Measurements from ENCODE around the gene RBM7. TPM values are rescaled to one million over a fixed set of nuclear protein-coding genes. Genes with fewer than 3 reads are reported as not detected.

Gene RBM7
- total RNA-seq, 6 experiments from 2014 or later, result 10.5 to 27.3 (median 15.3) TPM

DNA sequence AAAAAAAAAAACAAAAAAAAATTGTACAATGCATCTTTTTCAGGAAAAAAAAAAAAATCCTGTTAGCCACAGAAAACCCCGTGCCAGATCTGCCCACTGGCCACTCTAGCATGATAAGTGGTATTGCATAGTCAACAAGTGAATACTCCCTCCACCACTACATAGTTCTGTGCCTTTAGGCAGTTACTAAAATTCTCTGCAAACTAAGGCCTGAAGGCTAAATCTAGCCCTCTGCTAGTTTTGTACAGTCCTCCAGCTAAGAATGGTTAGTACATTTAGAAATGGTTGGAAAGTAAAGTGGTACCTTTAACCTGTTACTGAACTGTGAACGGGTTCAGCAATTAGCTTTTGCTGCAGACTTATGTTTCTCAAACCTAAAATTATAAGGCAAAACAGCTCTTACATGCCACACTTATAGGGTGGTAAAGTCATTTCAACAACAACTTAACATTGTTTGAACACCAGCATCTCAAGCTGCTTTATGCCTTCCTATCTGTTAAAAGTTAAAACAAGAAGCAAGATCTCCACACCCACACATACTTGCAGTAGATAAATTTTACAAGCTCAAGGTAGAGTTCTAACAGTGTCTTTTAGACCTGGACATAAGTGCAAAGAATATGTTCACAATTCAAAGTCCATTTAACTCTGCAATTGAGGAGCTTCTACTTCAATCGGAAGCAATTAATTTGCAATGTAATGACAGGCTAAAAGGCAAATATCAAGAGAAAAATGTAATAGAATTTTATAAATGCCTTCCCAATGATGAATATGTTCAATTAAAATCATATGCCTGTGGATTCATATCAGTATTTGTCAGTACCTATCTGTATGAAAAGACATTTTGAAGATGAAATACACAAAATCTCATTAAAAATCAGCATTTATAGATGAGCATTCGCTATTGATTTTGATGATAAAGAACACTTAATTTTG is 7.5 kb upstream of the RBM7 start:
- intact Hi-C loops (cut with DNase I), result no loop called here
- peaks cover 0 to 15% (median 4%) of the 10 kb centered on the region in 4 donors for H3K4me1 ChIP-seq
- no peak overlapping the region for H3K4me3 ChIP-seq
- no peak for TF ChIP-seq POLR2A (IDR thresholded peaks at IDR 0.05)
- TF ChIP-seq, protein P1, sequence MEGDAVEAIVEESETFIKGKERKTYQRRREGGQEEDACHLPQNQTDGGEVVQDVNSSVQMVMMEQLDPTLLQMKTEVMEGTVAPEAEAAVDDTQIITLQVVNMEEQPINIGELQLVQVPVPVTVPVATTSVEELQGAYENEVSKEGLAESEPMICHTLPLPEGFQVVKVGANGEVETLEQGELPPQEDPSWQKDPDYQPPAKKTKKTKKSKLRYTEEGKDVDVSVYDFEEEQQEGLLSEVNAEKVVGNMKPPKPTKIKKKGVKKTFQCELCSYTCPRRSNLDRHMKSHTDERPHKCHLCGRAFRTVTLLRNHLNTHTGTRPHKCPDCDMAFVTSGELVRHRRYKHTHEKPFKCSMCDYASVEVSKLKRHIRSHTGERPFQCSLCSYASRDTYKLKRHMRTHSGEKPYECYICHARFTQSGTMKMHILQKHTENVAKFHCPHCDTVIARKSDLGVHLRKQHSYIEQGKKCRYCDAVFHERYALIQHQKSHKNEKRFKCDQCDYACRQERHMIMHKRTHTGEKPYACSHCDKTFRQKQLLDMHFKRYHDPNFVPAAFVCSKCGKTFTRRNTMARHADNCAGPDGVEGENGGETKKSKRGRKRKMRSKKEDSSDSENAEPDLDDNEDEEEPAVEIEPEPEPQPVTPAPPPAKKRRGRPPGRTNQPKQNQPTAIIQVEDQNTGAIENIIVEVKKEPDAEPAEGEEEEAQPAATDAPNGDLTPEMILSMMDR (IDR thresholded peaks at IDR 0.05), result no peak
- no peak for DNase-seq
- H3K27ac ChIP-seq, result peak overlapping the region in 1 of 3 donors; percentile 38
- no peaks in the 10 kb centered on the region for H3K27me3 ChIP-seq
- no peaks in the 10 kb centered on the region for H3K9me3 ChIP-seq
- WGBS (ENCODE audit: insufficient coverage, low coverage, low lambda C conversion rate, missing lambda C conversion rate), result 46% methylated on average over 4 of the region's 4 CpGs
- no peaks in the 10 kb centered on the region for H3K36me3 ChIP-seq
- ATAC-seq, result peak in 2 of 4 donors; percentile 12 to 30

DNA sequence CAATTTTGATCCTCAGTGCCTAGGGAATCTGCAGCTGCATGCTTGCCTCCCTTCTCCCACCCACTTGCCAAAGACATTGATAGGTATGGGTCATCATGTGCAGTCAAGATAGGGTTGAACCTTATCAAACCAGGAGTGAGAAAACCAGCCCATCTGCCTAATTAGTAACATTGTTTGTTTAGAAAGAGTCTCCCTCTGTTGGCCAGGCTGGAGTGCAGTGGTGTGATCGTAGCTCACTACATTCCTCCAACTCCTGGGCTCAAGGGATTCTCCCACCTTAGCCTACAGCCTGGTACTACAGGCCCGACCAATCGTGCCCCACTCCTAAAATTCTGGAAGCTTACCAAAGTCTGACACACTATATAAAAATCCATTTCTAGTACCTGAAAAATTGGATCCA is 4.7 kb upstream of the RBM7 start:
- 54% methylated on average over 3 of the region's 3 CpGs for WGBS (ENCODE audit: insufficient coverage, low coverage, low lambda C conversion rate, missing lambda C conversion rate)
- intact Hi-C loops (cut with DNase I), result no loop called here
- no peak for ATAC-seq
- H3K9me3 ChIP-seq, result no peaks in the 10 kb centered on the region
- H3K27ac ChIP-seq, result no peak overlapping the region
- H3K27me3 ChIP-seq, result no peaks in the 10 kb centered on the region
- TF ChIP-seq POLR2A (IDR thresholded peaks at IDR 0.05), result no peak
- TF ChIP-seq, protein P1 (IDR thresholded peaks at IDR 0.05), result peak; percentile 5 to 36 (median 29)
- no peak overlapping the region for H3K4me3 ChIP-seq
- H3K4me1 ChIP-seq, result peaks cover 0 to 27% (median 4%) of the 10 kb centered on the region in 4 donors
- DNase-seq, result no peak
- no peaks in the 10 kb centered on the region for H3K36me3 ChIP-seq

DNA sequence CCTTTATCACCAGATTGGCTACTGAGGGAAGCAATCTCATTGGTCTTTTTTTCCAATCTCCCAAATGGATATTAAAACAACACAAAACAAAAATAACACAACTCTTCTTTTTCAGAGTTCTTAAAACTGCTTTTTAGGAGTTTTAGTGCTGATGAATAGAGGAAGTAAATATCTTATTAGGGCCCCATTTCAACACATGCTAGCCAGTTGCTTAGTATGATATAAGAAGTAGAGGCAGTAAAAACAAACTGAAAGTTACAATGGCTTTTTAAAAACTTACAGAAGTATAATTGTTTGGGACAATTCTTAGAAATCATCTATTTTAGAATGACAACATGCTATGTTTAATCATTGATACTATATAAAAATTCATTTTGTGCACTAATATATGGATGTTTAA is 3.5 kb upstream of the RBM7 start:
- Histone ChIP-seq H3K9me3 (no peaks in the 10 kb centered on the region), H3K36me3 (no peaks in the 10 kb centered on the region), H3K27me3 (no peaks in the 10 kb centered on the region), H3K4me3 (no peak overlapping the region), H3K27ac (no peak overlapping the region), H3K4me1 (peaks cover 0 to 30% (median 6%) of the 10 kb centered on the region in 4 donors)
- TF ChIP-seq, protein P1 (IDR thresholded peaks at IDR 0.05), result no peak
- TF ChIP-seq POLR2A (IDR thresholded peaks at IDR 0.05), result no peak
- intact Hi-C loops (cut with DNase I), result no loop called here
- DNase-seq (no peak), ATAC-seq (no peak)

DNA sequence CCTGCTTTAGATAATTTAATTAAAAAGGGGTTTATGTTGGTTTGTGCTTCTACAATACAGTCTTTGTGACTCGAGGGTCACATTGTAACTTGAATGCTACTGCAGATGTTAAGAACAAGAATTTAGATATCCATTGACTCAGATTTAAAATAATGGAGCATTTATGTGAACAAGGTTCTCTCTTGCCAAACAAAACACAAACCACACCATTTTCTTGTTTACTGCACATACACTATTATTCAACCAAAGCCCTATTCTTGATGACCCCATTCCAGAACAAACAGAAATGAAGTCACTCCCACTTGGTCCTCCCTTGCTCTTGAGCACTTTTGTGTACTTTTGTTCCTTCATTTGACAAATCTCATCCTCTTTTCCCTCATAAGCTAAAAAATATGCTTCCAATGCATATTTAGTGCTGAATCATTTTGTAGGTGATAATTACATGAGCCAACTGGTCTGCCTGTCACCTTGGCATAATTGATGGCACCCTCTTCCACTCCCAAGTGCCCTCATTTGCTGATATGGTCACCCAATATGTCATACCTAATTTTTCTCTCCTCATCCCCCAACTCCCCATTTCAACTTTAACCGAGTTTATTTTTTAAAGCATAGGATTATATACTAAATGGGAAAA is 3.0 kb upstream of the RBM7 start:
- no peak overlapping the region for H3K4me3 ChIP-seq
- no peak for TF ChIP-seq POLR2A (IDR thresholded peaks at IDR 0.05)
- TF ChIP-seq, protein P1 (IDR thresholded peaks at IDR 0.05), result no peak
- no peak overlapping the region for H3K27ac ChIP-seq
- no peaks in the 10 kb centered on the region for H3K27me3 ChIP-seq
- peaks cover 0 to 34% (median 6%) of the 10 kb centered on the region in 4 donors for H3K4me1 ChIP-seq
- no peak for ATAC-seq
- no peak for DNase-seq
- no peaks in the 10 kb centered on the region for H3K36me3 ChIP-seq
- 96% methylated on average over 2 of the region's 2 CpGs for WGBS (ENCODE audit: insufficient coverage, low coverage, low lambda C conversion rate, missing lambda C conversion rate)
- no peaks in the 10 kb centered on the region for H3K9me3 ChIP-seq
- intact Hi-C loops (cut with DNase I), result no loop called here

Data from right lobe of liver (tissue), 6 donors.